ENCODE results near the gene LARP4B.

DNA sequence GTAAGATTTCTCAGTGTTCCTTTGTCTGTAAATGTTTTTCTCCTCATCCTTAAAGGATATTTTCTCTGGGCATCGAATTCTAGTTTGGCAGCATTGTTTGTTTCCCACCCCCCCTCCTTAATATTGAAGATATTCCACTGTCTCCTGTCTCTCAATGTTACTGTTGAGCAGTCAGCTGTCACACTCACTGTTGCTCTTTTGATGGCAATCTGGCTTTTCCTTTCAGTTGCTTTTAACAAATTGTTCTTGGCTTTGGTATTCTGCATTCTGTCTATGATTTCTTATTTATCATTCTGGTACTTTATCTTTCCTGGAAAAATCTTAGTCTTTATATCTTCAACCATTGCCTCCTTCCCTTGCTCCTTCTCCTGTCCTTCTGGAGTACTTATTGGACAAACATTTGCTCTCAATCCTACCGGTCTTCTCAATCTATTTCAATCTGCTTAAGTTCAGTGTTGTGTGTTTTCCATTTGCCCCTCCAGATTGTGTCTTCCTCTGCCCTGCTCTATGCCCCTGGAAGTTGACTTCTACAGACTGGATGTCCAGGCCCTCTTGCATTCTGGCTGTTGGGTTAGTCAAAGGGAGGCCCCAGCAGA lies 47.4 kb upstream of the LARP4B start:
- TF ChIP-seq CTCF (IDR thresholded peaks at IDR 0.05) (no peak), POLR2A (IDR thresholded peaks at IDR 0.05) (no peak)

All from gastroesophageal sphincter (tissue), 3 donors.